HepG2 (cell line): ENCODE measurements around the gene JPT2. TPM values are rescaled to one million over a fixed set of nuclear protein-coding genes. Genes with fewer than 3 reads are reported as not detected.
A peak's percentile ranks its signal among the peaks of the same experiment; 100 is the strongest.

Experiments
- ATAC-seq: fragments of 200-7000 bp; cut with Tn5 transposase; 3 replicates; pipeline ENCODE4 v1.9.1; 2020; ENCODE audit warnings: mild to moderate bottlenecking, moderate library complexity
- BruUV-seq: library from RNA; stranded (reverse); fragments of 400-500 nt; replicated peaks from 2 replicates; lab custom pipeline; 2021; lab: Mats Ljungman, UMichigan
- CTCF ChIA-PET: fragments of 300-600 bp; formaldehyde crosslinking; extraction: SDS; loops from one replicate; lab custom pipeline; 2021; ENCODE audit warnings: low total read pairs, inconsistent platforms, low intra/inter-chr PET ratio; lab: Yijun Ruan, JAX
- POLR2A ChIA-PET: fragments of 350-600 bp; sonication (Branson Sonifier 250); formaldehyde crosslinking; loops from one replicate; lab custom pipeline; 2020; ENCODE audit warnings: antibody characterized with exemption, inconsistent platforms; lab: Yijun Ruan, JAX
- DNase-seq: peaks from one replicate; pipeline ENCODE4 v3.0.0-alpha.2; 2015; ENCODE audit warnings: low spot score
- FAIRE-seq: peaks from 3 replicates; lab custom pipeline; 2011; peaks lifted over from hg19 to GRCh38; lab: Jason Lieb, UNC
- H2AFZ ChIP-seq: one replicate; pipeline ENCODE4 v1.6.1; 2011; ENCODE audit warnings: low read length, inconsistent platforms
- H3K27ac ChIP-seq: fragments of 300-600 bp; 3 replicates; pipeline ENCODE4 v1.8.0; 2011; ENCODE audit warnings: mixed run types, mild to moderate bottlenecking, mixed read lengths, low read length, inconsistent platforms; ENCODE audit not compliant: insufficient read depth; ENCODE audit errors: extremely low read length
- H3K27me3 ChIP-seq, 2 experiments: fragments of 200-600 bp in 1 of 2; 2 replicates in 1 of 2; 3 replicates in 1 of 2; pipeline versions ENCODE4 v1.6.0 to v1.8.0; 2011; ENCODE audit warnings: low read length in 2 of 2, mild to moderate bottlenecking in 2 of 2, moderate library complexity in 2 of 2, inconsistent platforms in 1 of 2; ENCODE audit not compliant: insufficient read depth in 2 of 2, control insufficient read depth in 1 of 2
- H3K36me3 ChIP-seq, 2 experiments: fragments of 200-600 bp in 1 of 2; replicated peaks in 1 of 2; 2 replicates in 1 of 2; 3 replicates in 1 of 2; pipeline versions ENCODE4 v1.5.1 to v1.8.0; 2011; ENCODE audit warnings: low read length in 2 of 2, inconsistent platforms in 1 of 2; ENCODE audit not compliant: insufficient read depth in 2 of 2, control insufficient read depth in 1 of 2
- H3K4me1 ChIP-seq: 2 replicates; pipeline ENCODE4 v1.5.1; 2012; ENCODE audit warnings: low read length, inconsistent platforms; ENCODE audit not compliant: insufficient read depth
- H3K4me2 ChIP-seq: 2 replicates; pipeline ENCODE4 v1.6.0; 2011; ENCODE audit warnings: low read depth, low read length, inconsistent platforms
- H3K4me3 ChIP-seq, 3 experiments: fragments of 200-600 bp in 1 of 3; sonication (generic), shearing (Covaris generic) in 1 of 3; replicated peaks in 1 of 3; 2 replicates each; pipeline ENCODE4 v1.5.1; 2011 to 2016; ENCODE audit warnings: low read length in 3 of 3, inconsistent platforms in 2 of 3, low read depth in 2 of 3, mild to moderate bottlenecking in 2 of 3, control low read depth in 1 of 3, mixed read lengths in 1 of 3; ENCODE audit not compliant: insufficient read depth in 1 of 3
- H3K79me2 ChIP-seq: one replicate; pipeline ENCODE4 v1.6.1; 2011; ENCODE audit warnings: low read length, inconsistent platforms; ENCODE audit not compliant: insufficient read depth
- H3K9ac ChIP-seq: 2 replicates; pipeline ENCODE4 v1.6.0; 2011; ENCODE audit warnings: mild to moderate bottlenecking, low read depth, low read length, inconsistent platforms; ENCODE audit not compliant: insufficient read depth
- H3K9me3 ChIP-seq: 2 replicates; pipeline ENCODE4 v1.5.1; 2012; ENCODE audit warnings: mild to moderate bottlenecking, low read length
- H4K20me1 ChIP-seq: 2 replicates; pipeline ENCODE4 v1.6.0; 2011; ENCODE audit warnings: inconsistent platforms, mild to moderate bottlenecking, low read length, moderate library complexity; ENCODE audit not compliant: insufficient read depth
- WGBS: methylation state at CpG from one replicate; pipeline ENCODE4 v1.1.6; 2017; ENCODE audit warnings: low lambda C conversion rate; 5-methylcytosine and 5-hydroxymethylcytosine counted together
- in situ Hi-C: cut with HindIII; loops from 2 replicates; pipeline ENCODE4 v1.10.0; 2017; ENCODE audit warnings: low pct_unique_long_range_greater_than_20kb; ENCODE audit not compliant: extremely low pct_ligation_motif_present
- intact Hi-C: fragments of 100-400 bp; cut with micrococcal nuclease; formaldehyde crosslinking; loops from one replicate; pipeline ENCODE4 v1.10.0; 2022; ENCODE audit not compliant: unreplicated experiment
- polyA plus RNA-seq, 8 experiments: library from polyadenylated mRNA; depleted of rRNA in 3 of 8; stranded (reverse) in 7 of 8; unstranded in 1 of 8; fragments of >200 nt; fragmentation: Illumina TruSeq in 4 of 8; extraction: Trizol in 4 of 8; gene quantifications; 2 replicates each; pipeline versions ENCODE4 v1.2.1 to v1.2.3, GENCODE V29; 2011 to 2016; ENCODE audit warnings: low read depth in 4 of 8, missing spikeins in 1 of 8, mixed read lengths in 1 of 8; ENCODE audit not compliant: insufficient read depth in 1 of 8
- total RNA-seq, 5 experiments: library from RNA; depleted of rRNA; stranded (reverse); fragments of >200 nt; fragmentation: Illumina TruSeq; extraction: Trizol; gene quantifications; 2 replicates each; pipeline ENCODE4 v1.2.3, GENCODE V29; 2016; ENCODE audit warnings: low read depth in 1 of 5
- TF ChIP-seq, protein P1 (sequence below): sonication (generic); formaldehyde crosslinking; IDR thresholded peaks from 2 replicates; pipeline ENCODE4 v1.5.0; 2020; ENCODE audit warnings: mild to moderate bottlenecking, missing genetic modification reagents, borderline replicate concordance
- TF ChIP-seq, protein P2 (sequence below), 2 experiments: fragments of 450-650 bp in 1 of 2; sonication (generic) in 1 of 2; formaldehyde crosslinking in 1 of 2; IDR thresholded peaks; 2 replicates each; pipeline versions ENCODE4 v1.6.1 to v1.8.0; 2016 to 2022; ENCODE audit warnings: antibody characterized with exemption in 1 of 2, mild to moderate bottlenecking in 1 of 2, missing genetic modification reagents in 1 of 2
- TF ChIP-seq, protein P3 (sequence below): sonication (generic); formaldehyde crosslinking; IDR thresholded peaks from 2 replicates; pipeline ENCODE4 v1.5.0; 2020; ENCODE audit warnings: mild to moderate bottlenecking, missing genetic modification reagents

The JPT2 gene
- total and polyA plus RNA-seq, 2 of the 13 experiments (the other 11 are each of a cell fraction or from before 2014, with no cell fraction given) = 53.5 to 89.4 TPM

DNA sequence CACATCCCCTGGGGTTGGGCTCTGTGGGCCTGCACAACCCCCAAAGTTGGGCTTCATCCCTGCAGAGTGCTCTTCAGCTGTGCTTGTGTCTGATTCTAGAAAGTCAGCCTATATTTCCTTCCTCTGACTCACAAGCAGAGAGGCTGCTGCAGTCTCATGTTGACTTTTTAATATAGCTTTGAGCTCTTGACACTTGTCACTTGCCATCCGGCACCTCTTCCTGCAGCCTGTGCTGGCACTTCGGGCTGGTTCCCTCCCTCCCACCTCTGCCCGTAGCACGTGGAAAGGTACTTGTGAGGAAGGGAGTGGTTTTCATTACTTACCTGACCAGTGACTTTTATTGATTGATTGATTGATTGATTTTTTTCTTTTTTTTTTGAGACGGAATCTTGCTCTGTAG, 19.0 kb upstream of the JPT2 start (continued):
- TF ChIP-seq, protein P1, sequence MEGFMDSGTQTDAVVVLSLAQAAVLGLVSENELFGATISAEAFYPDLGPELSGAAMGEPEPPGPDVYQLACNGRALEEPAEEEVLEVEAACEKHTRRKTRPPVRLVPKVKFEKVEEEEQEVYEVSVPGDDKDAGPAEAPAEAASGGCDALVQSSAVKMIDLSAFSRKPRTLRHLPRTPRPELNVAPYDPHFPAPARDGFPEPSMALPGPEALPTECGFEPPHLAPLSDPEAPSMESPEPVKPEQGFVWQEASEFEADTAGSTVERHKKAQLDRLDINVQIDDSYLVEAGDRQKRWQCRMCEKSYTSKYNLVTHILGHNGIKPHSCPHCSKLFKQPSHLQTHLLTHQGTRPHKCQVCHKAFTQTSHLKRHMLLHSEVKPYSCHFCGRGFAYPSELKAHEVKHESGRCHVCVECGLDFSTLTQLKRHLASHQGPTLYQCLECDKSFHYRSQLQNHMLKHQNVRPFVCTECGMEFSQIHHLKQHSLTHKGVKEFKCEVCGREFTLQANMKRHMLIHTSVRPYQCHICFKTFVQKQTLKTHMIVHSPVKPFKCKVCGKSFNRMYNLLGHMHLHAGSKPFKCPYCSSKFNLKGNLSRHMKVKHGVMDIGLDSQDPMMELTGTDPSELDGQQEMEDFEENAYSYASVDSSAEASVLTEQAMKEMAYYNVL = no peak

DNA sequence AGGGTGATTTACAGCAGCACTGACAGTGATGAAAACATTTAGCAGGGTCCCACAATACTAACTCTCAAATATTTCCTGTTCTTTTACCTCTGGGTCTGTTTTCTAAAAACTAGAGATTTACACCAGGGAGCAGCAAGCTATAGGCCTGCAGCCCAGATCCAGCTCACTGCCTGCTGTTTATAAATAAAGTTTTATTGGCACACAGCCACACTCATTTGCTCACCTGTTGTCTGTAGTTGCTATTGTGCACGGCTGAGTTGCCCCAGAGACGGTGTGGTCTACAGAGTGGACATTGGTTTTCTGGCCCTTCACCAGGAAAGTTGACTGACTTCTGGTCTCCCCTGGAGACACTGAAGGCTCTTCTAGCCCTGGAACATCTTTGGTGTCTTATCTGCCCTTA, 16.3 kb upstream of the JPT2 start:
- no peak for FAIRE-seq

More for the DNA sequence above, 16.3 kb upstream of the JPT2 start:
- 72% methylated on average over 2 of the region's 2 CpGs for WGBS
- Histone ChIP-seq H3K27me3 (no peaks in the 10 kb centered on the region), H3K4me3 (no peak overlapping the region), H3K36me3 (peaks cover 24 to 72% of the 10 kb centered on the region in 2 experiments), H4K20me1 (no peaks in the 10 kb centered on the region), H3K27ac (no peak overlapping the region), H3K4me2 (no peak overlapping the region), H3K9me3 (no peaks in the 10 kb centered on the region), H3K79me2 (no peaks in the 10 kb centered on the region), H3K9ac (no peak overlapping the region), H2AFZ (no peak overlapping the region), H3K4me1 (no peaks in the 10 kb centered on the region)
- in situ Hi-C loops = no loop called here
- ChIA-PET CTCF (no interaction called here), POLR2A (no interaction called here)
- no peak for ATAC-seq
- TF ChIP-seq, protein P2, sequence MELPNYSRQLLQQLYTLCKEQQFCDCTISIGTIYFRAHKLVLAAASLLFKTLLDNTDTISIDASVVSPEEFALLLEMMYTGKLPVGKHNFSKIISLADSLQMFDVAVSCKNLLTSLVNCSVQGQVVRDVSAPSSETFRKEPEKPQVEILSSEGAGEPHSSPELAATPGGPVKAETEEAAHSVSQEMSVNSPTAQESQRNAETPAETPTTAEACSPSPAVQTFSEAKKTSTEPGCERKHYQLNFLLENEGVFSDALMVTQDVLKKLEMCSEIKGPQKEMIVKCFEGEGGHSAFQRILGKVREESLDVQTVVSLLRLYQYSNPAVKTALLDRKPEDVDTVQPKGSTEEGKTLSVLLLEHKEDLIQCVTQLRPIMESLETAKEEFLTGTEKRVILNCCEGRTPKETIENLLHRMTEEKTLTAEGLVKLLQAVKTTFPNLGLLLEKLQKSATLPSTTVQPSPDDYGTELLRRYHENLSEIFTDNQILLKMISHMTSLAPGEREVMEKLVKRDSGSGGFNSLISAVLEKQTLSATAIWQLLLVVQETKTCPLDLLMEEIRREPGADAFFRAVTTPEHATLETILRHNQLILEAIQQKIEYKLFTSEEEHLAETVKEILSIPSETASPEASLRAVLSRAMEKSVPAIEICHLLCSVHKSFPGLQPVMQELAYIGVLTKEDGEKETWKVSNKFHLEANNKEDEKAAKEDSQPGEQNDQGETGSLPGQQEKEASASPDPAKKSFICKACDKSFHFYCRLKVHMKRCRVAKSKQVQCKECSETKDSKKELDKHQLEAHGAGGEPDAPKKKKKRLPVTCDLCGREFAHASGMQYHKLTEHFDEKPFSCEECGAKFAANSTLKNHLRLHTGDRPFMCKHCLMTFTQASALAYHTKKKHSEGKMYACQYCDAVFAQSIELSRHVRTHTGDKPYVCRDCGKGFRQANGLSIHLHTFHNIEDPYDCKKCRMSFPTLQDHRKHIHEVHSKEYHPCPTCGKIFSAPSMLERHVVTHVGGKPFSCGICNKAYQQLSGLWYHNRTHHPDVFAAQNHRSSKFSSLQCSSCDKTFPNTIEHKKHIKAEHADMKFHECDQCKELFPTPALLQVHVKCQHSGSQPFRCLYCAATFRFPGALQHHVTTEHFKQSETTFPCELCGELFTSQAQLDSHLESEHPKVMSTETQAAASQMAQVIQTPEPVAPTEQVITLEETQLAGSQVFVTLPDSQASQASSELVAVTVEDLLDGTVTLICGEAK (IDR thresholded peaks at IDR 0.05) = peak; percentile 60
- TF ChIP-seq, protein P2 (CRISPR knock-in tag; IDR thresholded peaks at IDR 0.05) = peak; percentile 98
- TF ChIP-seq, protein P3, sequence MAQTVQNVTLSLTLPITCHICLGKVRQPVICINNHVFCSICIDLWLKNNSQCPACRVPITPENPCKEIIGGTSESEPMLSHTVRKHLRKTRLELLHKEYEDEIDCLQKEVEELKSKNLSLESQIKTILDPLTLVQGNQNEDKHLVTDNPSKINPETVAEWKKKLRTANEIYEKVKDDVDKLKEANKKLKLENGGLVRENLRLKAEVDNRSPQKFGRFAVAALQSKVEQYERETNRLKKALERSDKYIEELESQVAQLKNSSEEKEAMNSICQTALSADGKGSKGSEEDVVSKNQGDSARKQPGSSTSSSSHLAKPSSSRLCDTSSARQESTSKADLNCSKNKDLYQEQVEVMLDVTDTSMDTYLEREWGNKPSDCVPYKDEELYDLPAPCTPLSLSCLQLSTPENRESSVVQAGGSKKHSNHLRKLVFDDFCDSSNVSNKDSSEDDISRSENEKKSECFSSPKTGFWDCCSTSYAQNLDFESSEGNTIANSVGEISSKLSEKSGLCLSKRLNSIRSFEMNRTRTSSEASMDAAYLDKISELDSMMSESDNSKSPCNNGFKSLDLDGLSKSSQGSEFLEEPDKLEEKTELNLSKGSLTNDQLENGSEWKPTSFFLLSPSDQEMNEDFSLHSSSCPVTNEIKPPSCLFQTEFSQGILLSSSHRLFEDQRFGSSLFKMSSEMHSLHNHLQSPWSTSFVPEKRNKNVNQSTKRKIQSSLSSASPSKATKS (CRISPR knock-in tag) = no peak
- BruUV-seq = no TSS peak
- intact Hi-C loops = no loop called here
- no peak for DNase-seq
